ENCODE measurements around the gene TFCP2L1. TPM values are rescaled to one million over a fixed set of nuclear protein-coding genes. Genes with fewer than 3 reads are reported as not detected.

The TFCP2L1 gene
- total and polyA plus RNA-seq, 2 of the 4 experiments (the other 2 are of a cell fraction), result not detected

DNA sequence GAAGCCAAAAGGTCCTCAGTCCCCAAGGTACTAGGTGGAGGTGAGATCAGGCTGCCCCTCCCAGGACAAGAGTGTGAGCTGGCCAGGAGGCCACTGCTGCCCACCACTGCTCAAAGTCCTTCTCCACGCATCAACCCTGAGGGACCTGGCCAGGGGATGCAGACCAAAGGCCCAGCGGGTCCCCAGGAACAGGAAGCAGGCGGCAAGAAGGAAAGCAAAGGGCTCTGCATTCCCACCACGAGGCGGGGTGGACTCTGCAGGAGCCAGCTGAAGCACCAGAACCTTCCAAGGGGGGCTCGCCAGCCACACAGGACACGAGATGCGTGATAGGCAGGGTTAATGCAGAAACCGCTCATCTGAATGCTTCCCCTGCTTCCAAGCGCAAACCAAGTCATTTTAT is 67.4 kb downstream of the TFCP2L1 start:
- H4K5ac ChIP-seq (ENCODE audit: low read depth, low read length), result no peak overlapping the region
- no peaks in the 10 kb centered on the region for H3K4me1 ChIP-seq (ENCODE audit: control insufficient read depth, insufficient read depth, low read length)
- no peak overlapping the region for H3K56ac ChIP-seq (ENCODE audit: extremely low read depth, insufficient read depth, low read length)
- H2AK9ac ChIP-seq (replicated peaks; ENCODE audit: low read depth, low read length, poor library complexity), result no peak overlapping the region
- H2BK5ac ChIP-seq (ENCODE audit: low read depth, low read length, poor library complexity, severe bottlenecking), result no peak overlapping the region
- H3K18ac ChIP-seq (ENCODE audit: low read depth, low read length), result no peak overlapping the region
- no peak overlapping the region for H3K14ac ChIP-seq (replicated peaks; ENCODE audit: low read depth, low read length)
- POLR2A ChIA-PET (ENCODE audit: unreplicated experiment), result no interaction called here
- H3K4ac ChIP-seq (ENCODE audit: low read depth, low read length), result no peak overlapping the region
- ATAC-seq (ENCODE audit: low read depth), result no peak
- H3K9me3 ChIP-seq (ENCODE audit: control insufficient read depth, insufficient read depth, low read length), result no peaks in the 10 kb centered on the region
- H3K4me2 ChIP-seq (ENCODE audit: low read depth, low read length), result no peak overlapping the region
- no peaks in the 10 kb centered on the region for H3K36me3 ChIP-seq (ENCODE audit: control insufficient read depth, insufficient read depth, low read length)
- no peak for DNase-seq
- TF ChIP-seq, protein P1, sequence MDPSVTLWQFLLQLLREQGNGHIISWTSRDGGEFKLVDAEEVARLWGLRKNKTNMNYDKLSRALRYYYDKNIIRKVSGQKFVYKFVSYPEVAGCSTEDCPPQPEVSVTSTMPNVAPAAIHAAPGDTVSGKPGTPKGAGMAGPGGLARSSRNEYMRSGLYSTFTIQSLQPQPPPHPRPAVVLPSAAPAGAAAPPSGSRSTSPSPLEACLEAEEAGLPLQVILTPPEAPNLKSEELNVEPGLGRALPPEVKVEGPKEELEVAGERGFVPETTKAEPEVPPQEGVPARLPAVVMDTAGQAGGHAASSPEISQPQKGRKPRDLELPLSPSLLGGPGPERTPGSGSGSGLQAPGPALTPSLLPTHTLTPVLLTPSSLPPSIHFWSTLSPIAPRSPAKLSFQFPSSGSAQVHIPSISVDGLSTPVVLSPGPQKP (IDR thresholded peaks at IDR 0.05; ENCODE audit: borderline replicate concordance, low read depth, low read length), result no peak
- TF ChIP-seq CHD1 (IDR thresholded peaks at IDR 0.05; ENCODE audit: low read depth, low read length) (no peak), POLR2A (IDR thresholded peaks at IDR 0.05; ENCODE audit: low read depth, low read length) (no peak), RFX5 (IDR thresholded peaks at IDR 0.05; ENCODE audit: low read depth, low read length) (no peak), SMC3 (IDR thresholded peaks at IDR 0.05; ENCODE audit: low read depth, low read length) (no peak), MAFK (IDR thresholded peaks at IDR 0.05; ENCODE audit: low read depth, low read length) (no peak), BHLHE40 (IDR thresholded peaks at IDR 0.05; ENCODE audit: low read depth, low read length) (no peak), MAZ (IDR thresholded peaks at IDR 0.05; ENCODE audit: borderline replicate concordance, low read depth, low read length) (no peak)
- TF ChIP-seq, protein P2, sequence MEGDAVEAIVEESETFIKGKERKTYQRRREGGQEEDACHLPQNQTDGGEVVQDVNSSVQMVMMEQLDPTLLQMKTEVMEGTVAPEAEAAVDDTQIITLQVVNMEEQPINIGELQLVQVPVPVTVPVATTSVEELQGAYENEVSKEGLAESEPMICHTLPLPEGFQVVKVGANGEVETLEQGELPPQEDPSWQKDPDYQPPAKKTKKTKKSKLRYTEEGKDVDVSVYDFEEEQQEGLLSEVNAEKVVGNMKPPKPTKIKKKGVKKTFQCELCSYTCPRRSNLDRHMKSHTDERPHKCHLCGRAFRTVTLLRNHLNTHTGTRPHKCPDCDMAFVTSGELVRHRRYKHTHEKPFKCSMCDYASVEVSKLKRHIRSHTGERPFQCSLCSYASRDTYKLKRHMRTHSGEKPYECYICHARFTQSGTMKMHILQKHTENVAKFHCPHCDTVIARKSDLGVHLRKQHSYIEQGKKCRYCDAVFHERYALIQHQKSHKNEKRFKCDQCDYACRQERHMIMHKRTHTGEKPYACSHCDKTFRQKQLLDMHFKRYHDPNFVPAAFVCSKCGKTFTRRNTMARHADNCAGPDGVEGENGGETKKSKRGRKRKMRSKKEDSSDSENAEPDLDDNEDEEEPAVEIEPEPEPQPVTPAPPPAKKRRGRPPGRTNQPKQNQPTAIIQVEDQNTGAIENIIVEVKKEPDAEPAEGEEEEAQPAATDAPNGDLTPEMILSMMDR (conservative IDR thresholded peaks at IDR 0.05; ENCODE audit: low read depth, low read length), result no peak
- H4K8ac ChIP-seq (ENCODE audit: low read depth in 2 of 2, low read length in 2 of 2), result no peak overlapping the region
- dilution Hi-C loops (cut with HindIII; ENCODE audit: low sequenced_read_pairs, unreplicated experiment), result no loop called here
- no TSS peak for BruUV-seq (replicated peaks)
- no peak overlapping the region for H2BK20ac ChIP-seq (ENCODE audit: low read depth, low read length)
- WGBS, 2 experiments (ENCODE audit: extremely low coverage in 2 of 2, insufficient read length in 1 of 2), result 20% methylated on average over 2 of the region's 10 CpGs; no CpG with 5 or more reads in 1 of the 2 experiments
- no peak overlapping the region for H2AFZ ChIP-seq (replicated peaks; ENCODE audit: low read length, poor library complexity)
- no peak overlapping the region for H2BK15ac ChIP-seq (ENCODE audit: low read depth, low read length)
- no peaks in the 10 kb centered on the region for H3K79me1 ChIP-seq (ENCODE audit: low read depth in 1 of 2, low read length in 2 of 2)
- H3K27ac ChIP-seq (ENCODE audit: insufficient read depth, low read length), result no peak overlapping the region
- intact Hi-C loops (cut with micrococcal nuclease), result no loop called here
- no peak overlapping the region for H3K23ac ChIP-seq (ENCODE audit: low read depth, low read length)
- H3K9ac ChIP-seq (ENCODE audit: low read depth, low read length), result no peak overlapping the region
- no peak overlapping the region for H3K4me3 ChIP-seq (ENCODE audit: insufficient read depth, low read depth, low read length)
- CTCF ChIA-PET, result no interaction called here
- H4K20me1 ChIP-seq (ENCODE audit: insufficient read depth, low read length), result no peaks in the 10 kb centered on the region
- in situ Hi-C loops (cut with MboI; ENCODE audit: low sequenced_read_pairs), result no loop called here
- no peak overlapping the region for H2BK120ac ChIP-seq (ENCODE audit: low read depth, low read length)
- H3K9me1 ChIP-seq (ENCODE audit: insufficient read depth, low read length), result no peaks in the 10 kb centered on the region
- no peak overlapping the region for H2AK5ac ChIP-seq (ENCODE audit: low read depth, low read length)
- H3K27me3 ChIP-seq (ENCODE audit: control insufficient read depth, insufficient read depth, low read length), result peaks cover 33% of the 10 kb centered on the region
- no peak overlapping the region for H4K91ac ChIP-seq (ENCODE audit: insufficient read depth, low read depth, low read length)
